GM12878 (cell line): ENCODE measurements around the gene NHSL1.

Experiments used
- CREB1 ChIP-seq: IDR thresholded peaks from 2 replicates; pipeline ENCODE4 v1.6.1; 2012; ENCODE audit warnings: low read depth, mild to moderate bottlenecking, inconsistent platforms
- EED ChIP-seq: sonication (generic); IDR thresholded peaks from 2 replicates; pipeline ENCODE4 v1.6.1; 2016; ENCODE audit warnings: antibody characterized with exemption, low read depth
- EZH2 ChIP-seq: IDR thresholded peaks from 2 replicates; pipeline ENCODE4 v1.6.1; 2012; ENCODE audit warnings: low read depth, mild to moderate bottlenecking, control low read depth, inconsistent platforms, low read length, borderline replicate concordance; ENCODE audit not compliant: control insufficient read depth
- FOXM1 ChIP-seq: IDR thresholded peaks from 2 replicates; pipeline ENCODE4 v1.6.1; 2012; ENCODE audit warnings: low read depth, mild to moderate bottlenecking, inconsistent platforms, low read length, moderate library complexity
- KDM1A ChIP-seq: fragments of 200-600 bp; sonication (generic); IDR thresholded peaks from 2 replicates; pipeline ENCODE4 v1.6.1; 2016; ENCODE audit warnings: borderline replicate concordance
- LARP7 ChIP-seq: fragments of 450-650 bp; IDR thresholded peaks from 2 replicates; pipeline ENCODE4 v1.6.1; 2017; ENCODE audit warnings: mild to moderate bottlenecking
- NR2C1 ChIP-seq: fragments of 450-650 bp; IDR thresholded peaks from 2 replicates; pipeline ENCODE4 v1.6.1; 2017; ENCODE audit warnings: antibody characterized with exemption, mild to moderate bottlenecking, moderate library complexity
- POLR2A ChIP-seq: IDR thresholded peaks from 2 replicates; pipeline ENCODE4 v1.6.1; 2011; ENCODE audit warnings: low read depth, mild to moderate bottlenecking, low read length
- RAD21 ChIP-seq: IDR thresholded peaks from 2 replicates; pipeline ENCODE4 v1.6.1; 2011; ENCODE audit warnings: mild to moderate bottlenecking, low read depth, low read length, moderate library complexity; ENCODE audit not compliant: insufficient read depth
- RUNX3 ChIP-seq: IDR thresholded peaks from 2 replicates; pipeline ENCODE4 v1.6.1; 2012; ENCODE audit warnings: low read length, inconsistent platforms
- SP1 ChIP-seq: IDR thresholded peaks from one replicate; pipeline ENCODE4 v1.6.1; 2011; ENCODE audit warnings: low read depth, low read length
- TF ChIP-seq, protein P1 (sequence below): IDR thresholded peaks from 2 replicates; pipeline ENCODE4 v1.6.1; 2012; ENCODE audit warnings: low read length, inconsistent platforms
- TF ChIP-seq, protein P2 (sequence below), 3 experiments: IDR thresholded peaks in 2 of 3; conservative IDR thresholded peaks in 1 of 3; 2 replicates each; pipeline ENCODE4 v1.5.1; 2011; ENCODE audit warnings: low read depth in 3 of 3, low read length in 3 of 3, mild to moderate bottlenecking in 3 of 3, control low read depth in 2 of 3, moderate library complexity in 2 of 3, inconsistent platforms in 1 of 3, mixed read lengths in 1 of 3; ENCODE audit not compliant: control insufficient read depth in 2 of 3, insufficient read depth in 1 of 3; ENCODE audit errors: extremely low read depth in 1 of 3
- TF ChIP-seq, protein P3 (sequence below): fragments of 450-650 bp; IDR thresholded peaks from 2 replicates; pipeline ENCODE4 v1.6.1; 2016; ENCODE audit warnings: mild to moderate bottlenecking, moderate library complexity, borderline replicate concordance

DNA sequence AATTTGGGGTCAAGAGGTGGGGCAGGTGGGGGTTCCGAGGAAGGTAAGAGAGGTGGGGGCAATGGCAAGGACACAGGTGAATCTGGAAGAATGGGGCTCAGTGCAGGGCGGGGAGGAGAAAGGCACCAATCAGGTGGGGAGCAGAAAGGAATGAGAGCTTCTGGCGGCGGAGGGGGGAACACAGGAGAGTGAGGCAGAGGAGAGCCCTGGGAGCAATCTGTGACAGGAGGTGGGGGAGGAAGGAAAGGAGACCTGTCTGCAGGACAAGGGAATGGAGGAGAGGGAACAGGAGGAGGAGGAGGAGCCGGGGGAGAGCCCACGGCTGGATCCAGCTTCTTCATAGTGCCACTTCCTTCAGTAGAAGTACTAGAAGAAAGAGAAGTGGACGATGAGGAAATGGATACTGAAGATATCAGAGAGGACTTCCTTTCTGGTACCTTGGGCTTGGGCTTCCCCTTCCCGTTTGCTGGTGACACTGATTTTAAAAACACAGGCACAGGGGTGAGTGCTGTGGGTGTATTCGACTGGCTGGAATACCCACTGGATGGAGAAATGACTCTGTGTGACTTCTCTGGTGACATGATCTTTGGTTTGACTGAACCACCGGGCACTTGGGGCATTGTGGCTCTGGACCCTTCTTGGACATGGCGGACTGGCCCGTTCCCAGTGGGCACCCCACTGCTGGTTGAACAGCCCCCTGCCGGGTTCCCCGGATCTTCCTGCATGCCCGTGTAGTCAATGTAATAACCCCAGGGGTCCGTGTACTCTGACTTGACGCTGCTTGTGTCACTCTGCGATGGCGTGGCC lies 67.8 kb downstream of the NHSL1 start:
- TF ChIP-seq, protein P1, sequence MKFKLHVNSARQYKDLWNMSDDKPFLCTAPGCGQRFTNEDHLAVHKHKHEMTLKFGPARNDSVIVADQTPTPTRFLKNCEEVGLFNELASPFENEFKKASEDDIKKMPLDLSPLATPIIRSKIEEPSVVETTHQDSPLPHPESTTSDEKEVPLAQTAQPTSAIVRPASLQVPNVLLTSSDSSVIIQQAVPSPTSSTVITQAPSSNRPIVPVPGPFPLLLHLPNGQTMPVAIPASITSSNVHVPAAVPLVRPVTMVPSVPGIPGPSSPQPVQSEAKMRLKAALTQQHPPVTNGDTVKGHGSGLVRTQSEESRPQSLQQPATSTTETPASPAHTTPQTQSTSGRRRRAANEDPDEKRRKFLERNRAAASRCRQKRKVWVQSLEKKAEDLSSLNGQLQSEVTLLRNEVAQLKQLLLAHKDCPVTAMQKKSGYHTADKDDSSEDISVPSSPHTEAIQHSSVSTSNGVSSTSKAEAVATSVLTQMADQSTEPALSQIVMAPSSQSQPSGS, result no peak
- TF ChIP-seq CREB1 (no peak), NR2C1 (no peak), EZH2 (no peak), POLR2A (no peak), RAD21 (no peak), LARP7 (no peak), SP1 (no peak), FOXM1 (no peak), RUNX3 (no peak), EED (no peak), KDM1A (no peak)
- TF ChIP-seq, protein P2, sequence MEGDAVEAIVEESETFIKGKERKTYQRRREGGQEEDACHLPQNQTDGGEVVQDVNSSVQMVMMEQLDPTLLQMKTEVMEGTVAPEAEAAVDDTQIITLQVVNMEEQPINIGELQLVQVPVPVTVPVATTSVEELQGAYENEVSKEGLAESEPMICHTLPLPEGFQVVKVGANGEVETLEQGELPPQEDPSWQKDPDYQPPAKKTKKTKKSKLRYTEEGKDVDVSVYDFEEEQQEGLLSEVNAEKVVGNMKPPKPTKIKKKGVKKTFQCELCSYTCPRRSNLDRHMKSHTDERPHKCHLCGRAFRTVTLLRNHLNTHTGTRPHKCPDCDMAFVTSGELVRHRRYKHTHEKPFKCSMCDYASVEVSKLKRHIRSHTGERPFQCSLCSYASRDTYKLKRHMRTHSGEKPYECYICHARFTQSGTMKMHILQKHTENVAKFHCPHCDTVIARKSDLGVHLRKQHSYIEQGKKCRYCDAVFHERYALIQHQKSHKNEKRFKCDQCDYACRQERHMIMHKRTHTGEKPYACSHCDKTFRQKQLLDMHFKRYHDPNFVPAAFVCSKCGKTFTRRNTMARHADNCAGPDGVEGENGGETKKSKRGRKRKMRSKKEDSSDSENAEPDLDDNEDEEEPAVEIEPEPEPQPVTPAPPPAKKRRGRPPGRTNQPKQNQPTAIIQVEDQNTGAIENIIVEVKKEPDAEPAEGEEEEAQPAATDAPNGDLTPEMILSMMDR (IDR thresholded peaks at IDR 0.05 in 2 of 3, conservative IDR thresholded peaks at IDR 0.05 in 1 of 3; ENCODE audit: control insufficient read depth in 2 of 3, extremely low read depth in 1 of 3, insufficient read depth in 1 of 3, low read depth in 3 of 3, low read length in 3 of 3), result no peak
- TF ChIP-seq, protein P3, sequence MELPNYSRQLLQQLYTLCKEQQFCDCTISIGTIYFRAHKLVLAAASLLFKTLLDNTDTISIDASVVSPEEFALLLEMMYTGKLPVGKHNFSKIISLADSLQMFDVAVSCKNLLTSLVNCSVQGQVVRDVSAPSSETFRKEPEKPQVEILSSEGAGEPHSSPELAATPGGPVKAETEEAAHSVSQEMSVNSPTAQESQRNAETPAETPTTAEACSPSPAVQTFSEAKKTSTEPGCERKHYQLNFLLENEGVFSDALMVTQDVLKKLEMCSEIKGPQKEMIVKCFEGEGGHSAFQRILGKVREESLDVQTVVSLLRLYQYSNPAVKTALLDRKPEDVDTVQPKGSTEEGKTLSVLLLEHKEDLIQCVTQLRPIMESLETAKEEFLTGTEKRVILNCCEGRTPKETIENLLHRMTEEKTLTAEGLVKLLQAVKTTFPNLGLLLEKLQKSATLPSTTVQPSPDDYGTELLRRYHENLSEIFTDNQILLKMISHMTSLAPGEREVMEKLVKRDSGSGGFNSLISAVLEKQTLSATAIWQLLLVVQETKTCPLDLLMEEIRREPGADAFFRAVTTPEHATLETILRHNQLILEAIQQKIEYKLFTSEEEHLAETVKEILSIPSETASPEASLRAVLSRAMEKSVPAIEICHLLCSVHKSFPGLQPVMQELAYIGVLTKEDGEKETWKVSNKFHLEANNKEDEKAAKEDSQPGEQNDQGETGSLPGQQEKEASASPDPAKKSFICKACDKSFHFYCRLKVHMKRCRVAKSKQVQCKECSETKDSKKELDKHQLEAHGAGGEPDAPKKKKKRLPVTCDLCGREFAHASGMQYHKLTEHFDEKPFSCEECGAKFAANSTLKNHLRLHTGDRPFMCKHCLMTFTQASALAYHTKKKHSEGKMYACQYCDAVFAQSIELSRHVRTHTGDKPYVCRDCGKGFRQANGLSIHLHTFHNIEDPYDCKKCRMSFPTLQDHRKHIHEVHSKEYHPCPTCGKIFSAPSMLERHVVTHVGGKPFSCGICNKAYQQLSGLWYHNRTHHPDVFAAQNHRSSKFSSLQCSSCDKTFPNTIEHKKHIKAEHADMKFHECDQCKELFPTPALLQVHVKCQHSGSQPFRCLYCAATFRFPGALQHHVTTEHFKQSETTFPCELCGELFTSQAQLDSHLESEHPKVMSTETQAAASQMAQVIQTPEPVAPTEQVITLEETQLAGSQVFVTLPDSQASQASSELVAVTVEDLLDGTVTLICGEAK, result no peak
